HEK293T (cell line): Measurements from ENCODE around the gene ARL5B.

Experiments used
- CTCF ChIA-PET: fragments of 350-600 bp; formaldehyde crosslinking; extraction: SDS; loops from one replicate; lab custom pipeline; 2021; ENCODE audit warnings: antibody characterized with exemption, inconsistent platforms; lab: Yijun Ruan, JAX
- POLR2A ChIA-PET: fragments of 350-600 bp; formaldehyde crosslinking; extraction: SDS; loops from one replicate; lab custom pipeline; 2020; ENCODE audit warnings: antibody characterized with exemption, inconsistent platforms; lab: Yijun Ruan, JAX
- DNase-seq: peaks from one replicate; pipeline ENCODE4 v3.0.0; 2012; ENCODE audit warnings: mixed read lengths; ENCODE audit errors: extremely low spot score
- ARNT ChIP-seq: fragments of 450-650 bp; IDR thresholded peaks from 2 replicates; pipeline ENCODE4 v1.6.1; 2017; ENCODE audit warnings: mild to moderate bottlenecking
- BHLHE40 ChIP-seq: fragments of 450-650 bp; IDR thresholded peaks from 2 replicates; pipeline ENCODE4 v1.6.1; 2016; ENCODE audit warnings: mild to moderate bottlenecking, moderate library complexity, borderline replicate concordance
- CTBP1 ChIP-seq: fragments of 450-650 bp; IDR thresholded peaks from 2 replicates; pipeline ENCODE4 v1.6.1; 2016; ENCODE audit warnings: borderline replicate concordance
- ELF4 ChIP-seq: fragments of 450-650 bp; IDR thresholded peaks from 2 replicates; pipeline ENCODE4 v1.6.1; 2017; ENCODE audit warnings: antibody characterized with exemption
- FOXA1 ChIP-seq: fragments of 450-650 bp; IDR thresholded peaks from 2 replicates; pipeline ENCODE4 v1.6.1; 2016; ENCODE audit warnings: mild to moderate bottlenecking
- FOXK2 ChIP-seq: fragments of 450-650 bp; IDR thresholded peaks from 2 replicates; pipeline ENCODE4 v1.6.1; 2016; ENCODE audit warnings: mild to moderate bottlenecking
- FOXM1 ChIP-seq: fragments of 450-650 bp; IDR thresholded peaks from 2 replicates; pipeline ENCODE4 v1.6.1; 2017; ENCODE audit warnings: mild to moderate bottlenecking, borderline replicate concordance
- HDGF ChIP-seq: fragments of 450-650 bp; IDR thresholded peaks from 2 replicates; pipeline ENCODE4 v1.6.1; 2017; ENCODE audit warnings: antibody characterized with exemption, borderline replicate concordance
- L3MBTL2 ChIP-seq: fragments of 450-650 bp; conservative IDR thresholded peaks from 2 replicates; pipeline ENCODE4 v1.6.1; 2016; ENCODE audit warnings: mild to moderate bottlenecking
- LEF1 ChIP-seq: fragments of 450-650 bp; IDR thresholded peaks from 2 replicates; pipeline ENCODE4 v1.6.1; 2017; ENCODE audit warnings: mild to moderate bottlenecking, borderline replicate concordance
- NFRKB ChIP-seq: fragments of 450-650 bp; IDR thresholded peaks from 2 replicates; pipeline ENCODE4 v1.6.1; 2016; ENCODE audit warnings: mild to moderate bottlenecking, moderate library complexity
- SP1 ChIP-seq: fragments of 450-650 bp; IDR thresholded peaks from 2 replicates; pipeline ENCODE4 v1.6.1; 2017
- SUZ12 ChIP-seq: fragments of 450-650 bp; IDR thresholded peaks from 2 replicates; pipeline ENCODE4 v1.6.1; 2016; ENCODE audit warnings: mild to moderate bottlenecking
- TARDBP ChIP-seq: fragments of 450-650 bp; IDR thresholded peaks from 2 replicates; pipeline ENCODE4 v1.6.1; 2016
- ZNF384 ChIP-seq: fragments of 450-650 bp; IDR thresholded peaks from 2 replicates; pipeline ENCODE4 v1.6.1; 2016
- TF ChIP-seq, protein P1 (sequence below): fragments of 450-650 bp; IDR thresholded peaks from 2 replicates; pipeline ENCODE4 v1.6.1; 2016

The ARL5B gene, protein sequence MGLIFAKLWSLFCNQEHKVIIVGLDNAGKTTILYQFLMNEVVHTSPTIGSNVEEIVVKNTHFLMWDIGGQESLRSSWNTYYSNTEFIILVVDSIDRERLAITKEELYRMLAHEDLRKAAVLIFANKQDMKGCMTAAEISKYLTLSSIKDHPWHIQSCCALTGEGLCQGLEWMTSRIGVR

DNA sequence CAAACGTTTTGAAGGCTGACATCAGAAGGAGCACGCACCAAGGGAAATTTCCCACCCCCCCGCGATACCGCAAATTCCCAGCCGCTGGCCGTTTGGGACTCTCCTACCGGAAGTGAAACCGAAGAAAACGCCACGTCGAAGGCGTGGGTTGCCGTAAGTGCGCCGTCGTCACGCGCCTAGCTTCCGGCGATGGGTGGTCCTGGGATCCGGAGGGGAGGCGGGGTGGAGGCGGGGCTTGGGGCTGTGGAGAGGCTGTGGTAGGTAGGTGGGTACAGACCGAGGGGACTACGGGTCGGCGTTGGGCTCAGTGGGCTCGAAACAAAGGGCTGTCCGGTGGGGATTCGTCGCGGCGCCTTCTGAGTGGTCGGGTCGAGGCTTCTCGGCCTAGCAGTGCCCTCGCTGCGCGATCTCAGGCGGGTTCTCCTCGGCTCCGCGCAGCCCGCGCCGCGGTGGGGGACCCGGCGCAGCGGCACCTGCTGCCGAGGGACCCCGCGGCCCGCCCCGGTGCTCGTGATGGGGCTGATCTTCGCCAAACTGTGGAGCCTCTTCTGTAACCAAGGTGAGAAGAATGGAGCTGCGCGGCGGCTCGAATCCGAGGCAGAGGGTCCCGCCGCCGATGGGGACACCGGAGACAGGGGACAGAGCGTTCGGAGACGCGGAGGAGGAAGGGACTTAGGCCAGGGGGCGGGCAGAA lies at the start of gene ARL5B:
TSS of gene ARL5B (plus strand) at position 307 of the 694 bp plus-strand sequence. CDS start at position 514, 207 bp downstream.
- ChIA-PET POLR2A (interaction anchor here (0.6 to 1.4 kb wide), 7 partner anchors 8 to 60 kb away, joined by 3 to 8 read pairs (median 3); no protein-coding TSS in a partner anchor), CTCF (no interaction called here)
- DNase-seq, result peak; percentile 90
- TF ChIP-seq NFRKB (no peak), L3MBTL2 (peak; percentile 3; the same call in 1 of the 2 replicates), ELF4 (peak; percentile 47), HDGF (no peak)

DNA sequence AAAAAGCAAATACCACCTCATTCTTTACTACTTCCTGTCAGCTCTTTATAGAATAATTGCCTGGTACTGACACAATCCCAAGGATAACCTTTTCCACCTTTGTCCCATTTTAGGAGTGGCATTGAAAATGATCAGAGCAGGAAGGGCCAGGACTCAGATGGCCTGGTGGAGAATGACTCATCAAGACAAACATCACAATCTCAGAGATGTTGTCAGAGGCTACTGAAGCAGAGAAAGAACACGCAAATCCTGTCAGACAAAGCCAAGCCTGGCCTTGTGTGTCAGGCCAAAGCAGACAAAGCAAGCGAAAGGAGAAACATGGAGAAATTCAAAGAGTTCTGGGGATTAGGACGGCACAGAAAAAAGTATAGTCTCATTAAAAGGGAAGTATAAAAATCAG lies 48.7 kb upstream of the ARL5B start:
- TF ChIP-seq FOXM1 (no peak), NFRKB (no peak), BHLHE40 (no peak), TARDBP (no peak), ELF4 (no peak), LEF1 (no peak), SUZ12 (no peak), ARNT (no peak), CTBP1 (no peak)
- TF ChIP-seq, protein P1, sequence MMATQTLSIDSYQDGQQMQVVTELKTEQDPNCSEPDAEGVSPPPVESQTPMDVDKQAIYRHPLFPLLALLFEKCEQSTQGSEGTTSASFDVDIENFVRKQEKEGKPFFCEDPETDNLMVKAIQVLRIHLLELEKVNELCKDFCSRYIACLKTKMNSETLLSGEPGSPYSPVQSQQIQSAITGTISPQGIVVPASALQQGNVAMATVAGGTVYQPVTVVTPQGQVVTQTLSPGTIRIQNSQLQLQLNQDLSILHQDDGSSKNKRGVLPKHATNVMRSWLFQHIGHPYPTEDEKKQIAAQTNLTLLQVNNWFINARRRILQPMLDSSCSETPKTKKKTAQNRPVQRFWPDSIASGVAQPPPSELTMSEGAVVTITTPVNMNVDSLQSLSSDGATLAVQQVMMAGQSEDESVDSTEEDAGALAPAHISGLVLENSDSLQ, result no peak
- CTCF ChIA-PET, result no interaction called here
- DNase-seq, result no peak
- POLR2A ChIA-PET, result no interaction called here

DNA sequence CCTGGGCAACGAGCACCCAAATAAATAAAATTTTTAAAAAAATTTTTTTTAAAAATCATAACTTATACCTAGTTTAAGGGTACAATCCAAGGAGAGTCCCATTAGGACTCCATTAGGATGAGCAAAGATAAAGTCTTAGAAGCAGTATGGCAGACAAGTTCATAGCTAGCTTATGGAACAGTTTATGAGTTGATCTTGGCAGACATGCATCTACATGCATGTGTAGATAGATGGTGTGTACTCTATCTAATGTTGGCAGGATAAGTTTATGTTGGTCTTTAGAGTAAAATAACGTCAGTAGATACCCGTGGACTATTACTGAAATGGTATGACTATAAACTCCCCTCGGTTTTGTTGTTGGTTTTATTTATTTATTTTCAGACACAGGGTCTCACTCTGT lies 48.1 kb upstream of the ARL5B start:
- DNase-seq, result no peak
- ChIA-PET CTCF (no interaction called here), POLR2A (no interaction called here)
- TF ChIP-seq LEF1 (no peak), ARNT (no peak)

DNA sequence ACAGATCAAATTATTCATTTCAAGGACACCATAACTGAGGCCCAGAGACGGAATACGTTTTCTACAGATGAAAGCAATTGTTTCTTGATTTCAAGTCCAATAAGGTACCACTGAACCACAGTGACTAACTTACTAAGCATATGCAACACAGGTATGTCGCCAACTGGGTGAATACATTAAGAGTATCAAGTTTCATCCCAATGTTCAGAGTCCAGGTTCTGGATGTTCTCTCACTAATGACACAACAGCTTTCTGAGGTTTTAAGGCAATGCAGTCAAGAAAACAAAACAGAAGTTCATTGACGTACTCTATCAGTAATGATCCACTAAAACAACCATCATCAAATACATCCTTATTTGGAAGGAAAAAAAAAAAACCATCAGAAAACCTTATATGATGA lies 43.6 kb upstream of the ARL5B start:
- ChIA-PET CTCF (no interaction called here), POLR2A (no interaction called here)
- no peak for DNase-seq
- TF ChIP-seq L3MBTL2 (no peak), FOXM1 (no peak), NFRKB (no peak), BHLHE40 (no peak), TARDBP (no peak)
- TF ChIP-seq, protein P1, result no peak

DNA sequence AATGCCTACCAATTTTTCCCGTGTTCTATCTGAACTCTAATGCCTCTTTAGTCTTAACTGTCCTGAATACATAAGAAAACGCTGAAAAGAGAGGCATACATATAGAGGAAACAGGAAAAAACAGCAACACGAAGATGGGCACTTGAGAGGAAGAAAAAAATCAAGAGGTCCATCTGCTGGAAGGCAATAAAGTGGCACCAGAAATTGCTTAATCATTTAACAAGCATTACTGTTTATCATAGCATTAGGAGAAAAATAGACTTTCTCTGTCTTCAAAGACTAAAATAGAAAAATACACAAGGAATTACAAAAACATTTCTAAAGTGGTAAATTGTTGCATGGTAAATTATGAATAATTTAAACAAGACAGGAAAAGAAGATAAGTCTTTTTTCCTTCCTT lies 42.9 kb upstream of the ARL5B start:
- no peak for DNase-seq
- CTCF ChIA-PET, result interaction anchor here (0.7 kb wide), 1 partner anchor 69 kb away, joined by 4 read pairs; no protein-coding TSS in a partner anchor
- TF ChIP-seq, protein P1, result no peak
- TF ChIP-seq LEF1, result no peak
- no peak for TF ChIP-seq FOXA1
- TF ChIP-seq HDGF, result no peak
- no peak for TF ChIP-seq ELF4
- TF ChIP-seq BHLHE40, result no peak
- TF ChIP-seq CTBP1, result no peak
- TF ChIP-seq ARNT, result no peak
- no peak for TF ChIP-seq SP1
- POLR2A ChIA-PET, result no interaction called here

DNA sequence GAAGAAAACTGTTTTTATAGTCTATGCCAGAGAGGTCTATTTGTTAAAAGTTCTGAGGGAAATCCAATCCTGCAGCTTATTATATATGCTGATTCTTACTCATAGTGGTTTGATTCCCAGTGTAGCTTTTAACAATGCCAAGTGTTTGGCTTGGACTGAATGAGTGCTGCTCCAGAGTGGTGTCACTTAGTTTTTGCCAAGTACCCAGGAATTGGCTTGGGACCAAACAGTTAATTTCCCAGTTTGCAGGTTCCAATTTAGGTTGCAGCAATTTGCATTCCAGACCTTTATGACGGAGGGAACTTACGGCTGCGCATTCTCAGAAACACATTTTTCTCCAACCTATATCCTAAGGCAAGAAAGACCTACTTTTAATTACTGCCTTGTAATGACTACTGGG lies 40.2 kb upstream of the ARL5B start:
- TF ChIP-seq SP1, result no peak
- no peak for TF ChIP-seq LEF1
- TF ChIP-seq FOXK2, result no peak
- TF ChIP-seq ZNF384, result no peak
- TF ChIP-seq FOXM1, result no peak
- TF ChIP-seq NFRKB, result no peak
- no peak for TF ChIP-seq FOXA1
- TF ChIP-seq TARDBP, result no peak
- TF ChIP-seq, protein P1, result no peak
- no peak for TF ChIP-seq L3MBTL2
- no peak for TF ChIP-seq ARNT
- TF ChIP-seq SUZ12, result no peak
- no peak for TF ChIP-seq CTBP1
- CTCF ChIA-PET, result no interaction called here
- POLR2A ChIA-PET, result interaction anchor here (0.9 kb wide), 1 partner anchor 9 kb away, joined by 3 read pairs; no protein-coding TSS in a partner anchor
- no peak for DNase-seq
